Stimulated activated CD4-positive, alpha-beta T cell treated with anti-CD3 and anti-CD28 coated beads, Interleukin-1b, Interleukin-23, amount 100 ng/mL, for 4 hours (primary cell): ENCODE data around the gene TNPO3.
A peak's percentile ranks its signal among the peaks of the same experiment; 100 is the strongest.
"Not testable (repeated sequence)": the region's sequence is repeated elsewhere in the genome, so short reads cannot be mapped to it uniquely, and the experiment has no call there.

Experiments
- DNase-seq, 2 donors: peaks; one replicate each; pipeline ENCODE4 v3.0.0-alpha.2; 2020; ENCODE audit warnings: low read depth in 2 of 2

TNPO3 gene

DNA sequence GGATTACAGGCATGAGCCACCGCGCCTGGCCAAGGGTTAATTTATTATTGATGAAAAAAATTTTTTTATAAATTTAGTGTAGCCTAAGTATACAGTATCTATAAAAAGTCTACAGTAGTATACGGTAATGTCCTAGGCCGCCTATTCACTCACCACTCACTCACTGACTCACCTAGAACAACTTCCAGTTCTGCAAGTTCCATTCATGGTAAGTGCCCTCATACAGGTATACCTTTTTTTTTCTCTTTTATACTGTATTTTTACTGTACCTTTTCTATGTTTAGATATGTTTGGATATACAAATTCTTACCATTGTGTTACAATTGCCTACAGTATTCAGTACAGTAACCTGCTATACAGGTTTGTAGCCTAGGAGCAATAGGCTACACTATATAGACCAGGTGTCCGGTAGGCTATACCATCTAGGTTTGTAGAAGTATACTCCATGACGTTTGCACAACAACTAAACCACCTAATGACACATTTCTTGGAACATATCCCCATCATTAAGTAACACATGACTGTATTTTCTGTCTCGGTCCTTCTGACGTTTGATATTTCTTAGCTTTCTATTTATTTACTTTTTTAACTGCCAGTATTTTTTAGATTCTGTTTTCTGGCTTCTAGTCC is 93.8 kb downstream of the TNPO3 start:
- no peak for DNase-seq

DNA sequence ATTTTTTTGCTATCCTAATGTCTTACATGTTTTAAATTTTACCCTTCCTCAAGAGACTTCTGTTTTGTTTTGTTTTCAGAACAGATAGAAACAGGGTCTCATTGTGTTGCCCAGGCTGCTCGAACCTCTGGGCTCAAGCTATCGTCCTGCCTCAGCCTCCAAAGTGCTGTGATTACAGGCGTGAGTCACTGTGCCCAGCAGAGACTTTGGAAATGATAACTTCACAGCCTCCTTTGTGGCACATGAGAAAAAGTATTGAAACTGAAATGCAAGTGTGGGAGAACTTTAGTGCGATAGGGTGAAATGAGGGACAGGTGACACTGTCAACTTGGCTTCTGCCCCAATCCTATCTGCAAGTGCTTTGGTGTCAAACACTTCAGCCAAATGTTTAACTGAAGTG is 95.6 kb downstream of the TNPO3 start:
- no peak for DNase-seq

DNA sequence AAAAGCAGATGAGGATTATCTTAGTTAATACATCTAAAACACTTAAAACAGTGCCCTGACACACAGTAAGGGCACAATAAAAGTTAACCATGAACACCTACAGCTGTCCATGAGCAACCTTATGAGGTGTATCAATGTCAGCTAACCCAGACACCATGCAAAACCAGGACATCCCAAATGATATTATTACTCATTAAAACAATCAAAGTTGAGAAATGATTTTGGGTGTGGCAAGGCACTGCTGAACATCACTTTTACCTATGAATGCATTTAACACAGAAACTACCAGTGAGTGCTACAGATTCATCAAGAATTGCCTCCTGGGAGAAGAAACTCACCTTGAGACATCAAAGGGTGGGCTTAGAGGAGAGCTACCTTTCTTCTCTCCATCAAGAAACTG is 98.9 kb downstream of the TNPO3 start:
- no peak for DNase-seq

DNA sequence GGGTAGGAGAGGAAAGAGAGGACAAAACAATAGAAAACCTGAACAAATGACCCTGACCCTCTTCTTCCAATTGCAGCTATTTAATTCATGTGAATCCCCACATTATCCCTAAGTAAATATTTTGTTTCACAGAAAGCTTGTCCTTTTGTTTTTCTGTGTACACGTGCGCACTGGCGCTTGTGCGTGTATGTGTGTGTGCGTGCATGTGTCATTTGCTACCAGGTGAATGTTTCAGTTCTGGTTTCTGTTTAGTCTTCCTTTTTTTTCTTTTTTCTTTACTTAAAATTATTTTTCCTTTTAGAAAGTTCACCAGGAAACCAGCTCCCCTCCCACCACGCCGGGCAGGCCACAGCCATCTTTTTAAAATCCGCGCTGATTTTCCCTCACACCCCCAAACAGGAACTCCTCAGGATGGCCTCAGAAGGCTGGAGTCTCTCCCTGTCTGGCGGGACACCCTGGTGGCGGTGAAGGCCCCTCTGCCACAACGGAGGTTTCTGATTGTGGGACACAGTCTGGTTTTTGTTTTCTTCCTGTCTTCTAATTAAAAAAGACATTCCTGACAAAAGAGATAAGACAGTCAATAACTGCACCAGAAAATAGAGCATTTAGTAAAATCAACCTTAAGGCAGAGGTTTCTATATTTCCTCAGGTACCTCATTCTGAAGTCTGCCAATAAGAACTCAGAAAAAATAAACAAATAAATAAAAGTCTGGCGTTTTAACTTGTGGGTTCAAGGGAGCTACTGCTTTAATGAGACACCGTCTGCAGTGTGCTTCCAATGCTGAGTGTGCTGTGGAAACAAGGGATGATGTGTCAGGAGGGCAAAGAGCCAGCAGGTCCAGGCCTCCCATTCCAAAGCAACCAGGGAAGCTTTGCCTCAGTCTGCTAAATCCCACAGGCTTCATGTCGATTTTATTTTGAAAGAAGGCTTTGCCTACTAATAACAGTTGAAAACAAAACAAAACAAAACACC is 99.8 kb downstream of the TNPO3 start:
- DNase-seq = no peak

DNA sequence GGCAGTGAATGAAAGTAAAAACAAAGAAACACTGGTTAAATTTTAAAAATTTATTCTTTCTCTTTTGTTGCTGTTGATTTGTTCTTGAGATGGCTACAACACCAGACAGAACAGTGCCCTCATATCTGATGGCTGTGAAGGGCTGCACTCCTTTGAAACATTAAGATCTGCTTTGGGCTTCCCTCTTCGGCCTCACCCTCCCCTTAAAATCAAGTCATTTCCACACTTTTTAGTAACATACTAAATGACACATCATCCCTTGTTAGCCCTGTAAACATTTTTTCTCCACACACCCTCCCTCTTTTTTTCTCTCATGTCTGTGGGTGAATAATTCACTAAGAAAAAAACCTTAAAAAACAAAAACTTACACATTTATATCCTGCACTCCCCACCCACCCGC is 100.8 kb downstream of the TNPO3 start:
- no peak for DNase-seq

DNA sequence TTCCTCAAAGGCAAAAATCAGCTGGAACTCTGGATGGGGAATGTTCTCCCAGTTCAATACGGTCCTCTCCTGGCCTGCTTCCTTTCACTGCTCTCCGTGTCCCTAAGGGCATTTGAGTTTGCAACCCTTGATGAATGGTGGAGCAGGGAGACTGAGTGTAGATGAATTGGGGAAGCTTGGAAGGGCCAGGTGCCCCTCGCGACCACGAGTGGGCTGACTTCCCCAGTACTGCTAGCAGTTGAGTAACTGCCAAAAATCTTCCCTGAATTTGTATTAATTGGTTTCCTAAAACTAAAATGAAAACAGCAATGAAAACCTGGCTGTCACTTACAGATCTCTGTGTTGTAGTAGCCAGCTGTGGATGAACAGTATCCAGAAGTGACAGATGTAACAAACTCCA is 103.6 kb downstream of the TNPO3 start:
- no peak for DNase-seq

DNA sequence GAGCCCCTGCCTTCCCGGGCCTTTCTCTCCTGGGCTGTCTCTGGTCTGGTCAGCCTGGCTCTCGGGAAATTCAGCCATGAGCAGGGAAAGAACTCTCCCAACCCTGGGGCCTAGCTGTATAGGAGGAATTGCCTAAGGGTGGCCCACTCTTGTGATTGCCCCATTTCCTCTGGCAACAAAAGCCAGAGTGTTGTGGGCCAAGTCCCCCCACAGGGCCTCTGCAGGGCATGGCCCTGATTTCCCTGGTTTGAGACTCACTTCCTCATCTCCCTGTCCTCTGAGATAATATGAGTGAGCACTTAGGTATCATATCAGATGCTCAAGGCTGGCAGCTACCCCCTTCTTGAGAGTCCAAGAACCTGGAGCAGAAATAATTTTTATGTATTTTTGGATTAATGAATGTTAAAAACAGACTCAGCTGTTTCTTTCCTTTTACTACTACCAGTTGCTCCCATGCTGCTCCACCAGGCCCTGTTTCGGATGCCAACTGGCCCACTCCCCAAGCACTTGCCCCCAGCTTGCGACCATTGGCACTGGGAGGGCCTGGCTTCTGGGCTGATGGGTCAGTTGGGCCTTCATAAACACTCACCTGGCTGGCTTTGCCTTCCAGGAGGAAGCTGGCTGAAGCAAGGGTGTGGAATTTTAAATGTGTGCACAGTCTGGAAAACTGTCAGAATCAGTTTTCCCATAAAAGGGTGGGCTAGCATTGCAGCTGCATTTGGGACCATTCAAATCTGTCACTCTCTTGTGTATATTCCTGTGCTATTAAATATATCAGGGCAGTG is 105.7 kb downstream of the TNPO3 start:
- no peak for DNase-seq

DNA sequence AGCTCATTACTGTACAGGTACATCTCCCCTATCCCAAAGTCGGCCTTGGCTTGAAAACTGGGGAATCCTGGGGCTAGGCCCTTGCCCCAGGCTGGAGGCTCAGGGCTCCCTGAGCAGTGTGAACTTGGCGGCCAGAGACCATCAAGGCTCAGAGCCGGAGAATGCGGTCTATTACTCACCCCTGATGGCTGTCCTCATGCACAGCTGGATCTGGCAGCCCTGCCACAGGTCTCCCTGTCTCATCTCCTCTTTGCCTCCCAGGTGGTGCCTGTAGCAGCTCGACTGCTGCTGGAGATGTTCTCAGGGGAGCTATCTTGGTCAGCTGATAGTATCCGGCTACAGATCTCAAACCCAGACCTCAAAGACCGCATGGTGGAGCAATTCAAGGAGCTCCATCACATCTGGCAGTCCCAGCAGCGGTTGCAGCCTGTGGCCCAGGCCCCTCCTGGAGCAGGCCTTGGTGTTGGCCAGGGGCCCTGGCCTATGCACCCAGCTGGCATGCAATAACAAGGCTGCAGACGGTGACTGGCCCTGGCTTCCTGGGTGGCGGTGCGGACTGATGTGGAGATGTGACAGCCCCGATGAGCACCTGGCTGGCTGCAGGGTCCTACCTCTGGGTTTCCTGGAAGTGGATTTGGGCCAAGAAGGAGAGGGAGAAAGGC is 106.5 kb downstream of the TNPO3 start:
- DNase-seq = no peak

DNA sequence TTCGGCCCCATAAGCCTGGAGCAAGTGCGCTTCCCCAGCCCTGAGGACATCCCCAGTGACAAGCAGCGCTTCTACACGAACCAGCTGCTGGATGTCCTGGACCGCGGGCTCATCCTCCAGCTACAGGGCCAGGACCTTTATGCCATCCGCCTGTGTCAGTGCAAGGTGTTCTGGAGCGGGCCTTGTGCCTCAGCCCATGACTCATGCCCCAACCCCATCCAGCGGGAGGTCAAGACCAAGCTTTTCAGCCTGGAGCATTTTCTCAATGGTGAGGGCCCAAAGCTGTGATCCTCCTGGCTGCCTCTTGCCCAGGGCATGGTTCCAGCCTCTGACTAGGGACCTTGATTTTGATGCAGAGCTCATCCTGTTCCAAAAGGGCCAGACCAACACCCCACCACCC is 107.1 kb downstream of the TNPO3 start:
- DNase-seq = no peak

DNA sequence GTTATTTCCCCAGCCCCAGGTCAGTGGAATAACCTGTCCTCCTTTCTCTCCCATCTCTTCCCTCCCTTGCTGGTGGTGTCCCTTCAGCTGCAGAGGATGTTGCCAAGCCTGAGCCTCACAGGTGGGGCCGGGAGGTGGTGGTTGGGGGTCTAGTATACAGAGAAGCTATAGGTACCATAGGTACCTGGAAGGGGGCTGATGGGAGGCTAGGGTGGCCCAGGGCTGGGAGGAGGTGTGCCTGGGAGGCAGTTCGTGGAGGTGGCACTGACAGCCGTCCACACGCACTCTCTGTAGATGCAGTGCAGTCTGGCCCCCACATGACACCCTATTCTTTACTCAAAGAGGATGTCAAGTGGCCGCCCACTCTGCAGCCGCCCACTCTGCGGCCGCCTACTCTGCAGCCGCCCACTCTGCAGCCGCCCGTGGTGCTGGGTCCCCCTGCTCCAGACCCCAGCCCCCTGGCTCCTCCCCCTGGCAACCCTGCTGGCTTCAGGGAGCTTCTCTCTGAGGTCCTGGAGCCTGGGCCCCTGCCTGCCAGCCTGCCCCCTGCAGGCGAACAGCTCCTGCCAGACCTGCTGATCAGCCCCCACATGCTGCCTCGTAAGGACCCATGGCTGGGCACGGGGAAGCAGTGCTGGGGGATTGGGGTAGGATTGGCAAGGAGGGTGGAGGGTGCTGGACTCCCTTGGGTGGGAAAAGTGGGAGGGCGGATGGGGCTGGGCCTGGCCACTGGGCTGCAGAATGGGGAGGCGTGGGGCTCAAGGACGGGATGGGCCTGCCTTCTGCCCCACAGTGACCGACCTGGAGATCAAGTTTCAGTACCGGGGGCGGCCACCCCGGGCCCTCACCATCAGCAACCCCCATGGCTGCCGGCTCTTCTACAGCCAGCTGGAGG is 107.7 kb downstream of the TNPO3 start:
- no peak for DNase-seq

DNA sequence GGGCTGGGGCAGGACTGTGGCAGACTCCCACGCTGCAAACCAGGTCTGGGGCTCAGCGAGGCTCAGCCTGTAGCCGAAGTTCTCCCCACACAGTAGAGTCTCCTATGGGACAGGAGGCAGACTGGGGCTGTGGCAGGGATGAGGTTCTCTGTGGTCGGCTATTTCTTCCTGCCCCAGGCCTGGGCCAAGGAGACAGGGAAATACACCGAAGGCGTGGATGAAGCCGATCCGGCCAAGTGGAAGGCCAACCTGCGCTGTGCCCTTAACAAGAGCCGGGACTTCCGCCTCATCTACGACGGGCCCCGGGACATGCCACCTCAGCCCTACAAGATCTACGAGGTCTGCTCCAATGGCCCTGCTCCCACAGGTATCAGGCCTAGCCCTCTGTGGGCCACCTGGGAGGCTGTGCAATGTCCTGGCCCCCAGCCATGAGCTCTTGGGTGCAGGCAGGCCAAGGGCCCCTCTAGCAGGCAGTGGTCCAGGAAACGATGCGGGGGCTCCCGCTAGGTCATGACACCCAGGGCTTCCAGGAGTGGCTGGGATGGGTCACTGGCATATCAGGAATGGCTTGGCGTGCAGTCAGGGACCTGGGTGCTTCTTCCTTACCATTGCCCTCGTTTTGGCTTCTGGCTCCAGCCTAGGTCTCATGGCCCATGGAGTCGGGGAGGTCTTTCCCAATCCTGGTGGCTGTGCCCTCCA is 109.1 kb downstream of the TNPO3 start:
- no peak for DNase-seq

DNA sequence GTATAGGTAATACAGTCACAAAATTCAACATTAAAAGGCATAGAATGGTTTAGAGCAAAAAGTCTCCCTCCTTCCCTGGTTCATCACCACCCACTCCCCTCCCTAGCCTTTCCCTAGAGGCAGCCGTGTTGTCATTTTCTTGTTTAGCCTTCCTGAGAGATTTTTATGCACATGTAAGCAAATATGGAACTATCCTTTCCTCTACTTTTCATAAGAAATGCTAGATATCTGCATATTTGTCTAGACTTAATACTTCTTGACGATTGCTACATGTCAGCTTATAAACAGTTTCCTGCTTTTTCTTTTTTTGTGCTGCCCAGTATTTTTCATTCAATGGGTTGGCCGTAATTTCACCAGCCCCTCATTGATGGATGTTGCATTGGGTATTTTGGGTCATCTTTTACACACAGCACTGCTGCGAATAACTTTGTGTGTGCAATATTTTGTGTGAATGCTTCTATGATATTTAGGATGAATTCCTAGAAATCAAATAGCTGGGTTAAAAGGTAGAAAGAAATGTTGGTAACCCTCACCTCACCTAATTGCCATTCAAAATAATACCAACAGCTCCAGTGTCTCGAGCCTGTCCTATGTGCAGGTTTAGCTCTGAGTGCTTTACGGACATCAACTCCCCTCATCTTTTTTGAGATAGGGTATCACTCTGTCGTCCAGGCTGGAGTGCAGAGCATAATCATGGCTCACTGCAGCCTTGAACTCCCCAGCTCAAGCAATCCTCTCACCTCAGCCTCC is 110.2 kb downstream of the TNPO3 start:
- DNase-seq = no peak

DNA sequence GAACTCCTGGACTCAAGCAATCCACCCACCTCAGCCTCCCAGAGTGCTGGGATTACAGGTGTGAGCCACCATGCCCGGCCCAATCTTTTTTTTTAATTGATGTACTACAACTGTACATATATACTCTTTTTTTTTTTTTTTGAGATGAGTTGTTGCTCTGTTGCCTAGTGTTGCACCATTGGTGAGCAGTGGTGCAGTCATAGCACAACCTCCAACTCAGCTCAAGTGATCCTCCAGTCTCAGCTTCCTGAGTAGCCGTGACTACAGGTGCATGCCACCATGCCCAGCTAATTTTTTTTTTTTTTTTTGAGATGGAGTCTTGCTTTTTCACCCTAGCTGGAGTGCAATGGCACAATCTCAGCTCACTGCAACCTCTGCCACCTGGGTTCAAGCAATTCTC is 111.7 kb downstream of the TNPO3 start:
- not testable (repeated sequence) for DNase-seq

DNA sequence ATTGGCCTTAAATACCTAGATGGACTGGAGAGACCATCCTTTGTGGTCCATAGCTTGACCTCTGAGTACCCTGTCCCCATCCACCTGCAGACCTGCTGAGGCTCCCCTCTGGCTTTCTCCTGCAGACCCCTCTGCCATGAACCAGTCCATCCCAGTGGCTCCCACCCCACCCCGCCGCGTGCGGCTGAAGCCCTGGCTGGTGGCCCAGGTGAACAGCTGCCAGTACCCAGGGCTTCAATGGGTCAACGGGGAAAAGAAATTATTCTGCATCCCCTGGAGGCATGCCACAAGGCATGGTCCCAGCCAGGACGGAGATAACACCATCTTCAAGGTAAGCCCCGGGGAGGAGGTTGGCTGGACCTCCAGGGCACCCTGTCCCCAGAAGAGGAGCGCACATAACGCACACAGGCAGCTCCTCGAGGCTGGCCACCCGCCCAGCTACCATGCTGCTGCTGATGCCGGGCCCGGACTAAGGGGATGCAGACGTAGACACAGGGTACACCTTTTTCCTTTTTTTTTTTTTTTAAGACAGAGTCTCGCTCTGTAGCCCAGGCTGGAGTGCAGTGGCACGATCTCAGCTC is 112.9 kb downstream of the TNPO3 start:
- no peak for DNase-seq

DNA sequence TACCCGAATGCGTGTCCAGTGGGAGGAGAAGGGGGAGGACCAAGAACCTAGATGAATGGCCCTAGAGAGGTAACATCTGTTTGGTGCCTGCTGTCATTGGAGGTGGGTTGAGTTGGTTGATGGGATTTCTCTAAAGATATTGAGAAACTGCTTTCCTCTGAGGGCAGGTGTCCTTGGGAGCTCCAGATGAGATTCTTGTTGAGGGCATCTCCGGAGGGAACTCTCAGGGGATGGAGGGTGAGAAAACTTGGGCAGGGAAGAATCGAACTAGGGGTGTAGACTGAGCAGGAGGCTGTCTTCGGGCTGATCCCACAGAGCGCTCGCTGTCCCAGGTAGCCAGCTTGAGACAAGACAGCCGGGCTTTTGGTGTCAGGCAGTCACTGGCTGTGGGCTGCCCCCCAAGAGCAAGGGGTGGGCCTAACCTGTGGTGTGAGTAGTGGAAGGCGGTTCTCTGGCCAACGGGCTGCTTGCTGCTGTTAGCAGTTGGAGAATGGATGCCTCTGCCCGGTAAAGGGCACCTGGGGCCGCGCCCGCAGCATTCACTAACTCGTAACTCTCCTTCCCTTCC is 113.5 kb downstream of the TNPO3 start:
- DNase-seq = no peak

DNA sequence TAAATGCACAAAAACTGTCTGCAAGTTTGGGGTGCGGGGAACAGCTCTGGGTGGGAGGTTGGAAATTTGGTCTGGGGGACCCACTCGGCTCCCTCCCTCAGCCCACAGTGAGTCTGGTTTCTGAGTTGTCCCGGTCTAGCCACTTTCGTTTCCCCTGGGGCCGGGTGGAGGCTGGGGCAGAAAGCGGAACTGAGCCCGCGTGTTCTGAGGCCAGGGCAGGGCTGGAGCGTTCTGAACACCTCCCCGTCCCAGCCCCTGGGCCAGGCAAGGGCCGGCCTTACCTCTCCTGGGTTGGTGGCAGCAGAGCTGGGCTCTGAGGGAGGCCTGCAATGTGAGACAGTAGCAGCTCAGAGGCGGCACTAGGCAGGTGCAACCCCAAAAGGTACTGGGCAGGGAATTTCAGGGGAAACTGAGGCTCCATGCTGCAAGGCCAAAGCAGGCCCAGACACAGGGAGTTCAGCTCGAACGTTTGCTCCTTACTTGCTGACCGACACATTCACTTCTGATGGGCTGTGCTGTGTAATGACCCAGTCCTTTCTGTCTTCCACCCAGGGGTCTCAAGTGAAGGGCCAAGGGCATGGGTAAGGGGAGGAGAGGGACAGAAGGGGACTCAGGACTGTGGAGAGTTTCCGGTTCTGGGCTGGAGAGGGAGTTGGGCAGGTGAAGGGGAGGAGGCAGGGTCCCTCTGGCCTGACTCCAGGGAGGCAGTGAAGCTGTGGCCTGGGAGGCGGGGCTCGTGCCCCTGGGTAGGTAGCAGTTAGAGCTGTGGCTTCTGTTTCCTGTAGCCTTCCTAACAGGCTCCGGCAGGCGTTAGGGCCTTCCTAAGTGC is 114.2 kb downstream of the TNPO3 start:
- DNase-seq = peak in 1 of 2 donors; percentile 12

DNA sequence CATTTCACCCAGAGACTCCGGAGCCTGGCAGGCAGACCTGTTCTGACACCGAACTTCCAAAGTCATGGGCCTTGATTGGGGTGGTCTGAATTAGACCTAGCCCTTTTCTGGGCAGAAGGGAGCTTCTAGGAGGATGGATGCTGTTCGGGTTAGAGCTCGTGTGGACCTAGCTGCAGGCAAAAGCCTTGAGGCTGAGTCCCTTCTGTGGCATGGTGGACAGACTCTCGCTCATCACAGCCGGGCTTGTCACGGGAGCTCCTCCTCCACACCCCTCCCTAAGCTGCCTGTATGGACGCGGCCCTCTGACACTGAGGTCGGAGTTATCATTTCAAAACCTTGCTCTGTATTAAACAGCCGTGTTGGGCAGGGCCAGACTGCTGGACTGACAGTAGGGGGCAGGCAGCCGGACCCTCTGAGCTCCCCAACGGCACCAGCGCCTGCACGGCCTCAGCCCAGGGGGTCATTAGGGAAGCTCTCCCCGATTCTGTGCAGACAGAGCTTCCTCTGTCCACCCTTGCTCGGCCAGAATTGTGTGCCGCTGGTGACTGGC is 115.0 kb downstream of the TNPO3 start:
- DNase-seq = no peak
